Measurements from ENCODE around the gene TMEM52.

DNA sequence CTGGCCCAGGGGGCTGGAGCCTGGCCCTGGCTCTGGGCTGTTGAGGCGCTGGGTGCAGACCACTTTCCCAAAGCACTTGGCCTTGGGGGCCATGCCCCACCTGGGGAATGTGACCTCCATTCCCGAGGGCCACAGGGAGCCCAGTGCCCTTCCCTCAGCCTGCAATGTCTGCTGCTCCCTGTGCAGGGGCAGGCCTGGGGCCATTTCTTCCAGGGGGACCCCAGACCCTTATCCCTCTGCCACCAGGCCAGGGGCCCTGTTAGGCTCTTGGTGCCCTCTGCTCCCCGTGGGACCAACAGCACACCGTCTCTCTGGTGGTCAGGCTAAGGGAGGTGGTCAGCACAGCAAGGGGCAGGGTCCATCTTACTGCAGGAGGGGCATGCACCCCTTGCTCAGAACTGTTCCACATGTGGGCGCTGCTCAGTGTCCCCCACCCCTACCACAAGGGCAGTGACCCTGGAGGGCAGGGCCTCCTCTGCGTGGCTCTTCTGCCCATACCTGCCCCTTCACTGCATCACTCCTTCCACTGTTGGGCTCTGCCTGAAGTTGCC, 1.1 kb upstream of the TMEM52 start:
- no peak for TF ChIP-seq CTCF (IDR thresholded peaks at IDR 0.05)
- TF ChIP-seq POLR2A (IDR thresholded peaks at IDR 0.05) = no peak
